HEK293T (cell line): Measurements from ENCODE around the gene ILK.

ENCODE experiments used
- CTCF ChIA-PET: fragments of 350-600 bp; formaldehyde crosslinking; extraction: SDS; loops from one replicate; lab custom pipeline; 2021; ENCODE audit warnings: antibody characterized with exemption, inconsistent platforms; lab: Yijun Ruan, JAX
- POLR2A ChIA-PET: fragments of 350-600 bp; formaldehyde crosslinking; extraction: SDS; loops from one replicate; lab custom pipeline; 2020; ENCODE audit warnings: antibody characterized with exemption, inconsistent platforms; lab: Yijun Ruan, JAX
- DNase-seq: peaks from one replicate; pipeline ENCODE4 v3.0.0; 2012; ENCODE audit warnings: mixed read lengths; ENCODE audit errors: extremely low spot score
- ARNT ChIP-seq: fragments of 450-650 bp; IDR thresholded peaks from 2 replicates; pipeline ENCODE4 v1.6.1; 2017; ENCODE audit warnings: mild to moderate bottlenecking
- BHLHE40 ChIP-seq: fragments of 450-650 bp; IDR thresholded peaks from 2 replicates; pipeline ENCODE4 v1.6.1; 2016; ENCODE audit warnings: mild to moderate bottlenecking, moderate library complexity, borderline replicate concordance
- CTBP1 ChIP-seq: fragments of 450-650 bp; IDR thresholded peaks from 2 replicates; pipeline ENCODE4 v1.6.1; 2016; ENCODE audit warnings: borderline replicate concordance
- ELF4 ChIP-seq: fragments of 450-650 bp; IDR thresholded peaks from 2 replicates; pipeline ENCODE4 v1.6.1; 2017; ENCODE audit warnings: antibody characterized with exemption
- FOXA1 ChIP-seq: fragments of 450-650 bp; IDR thresholded peaks from 2 replicates; pipeline ENCODE4 v1.6.1; 2016; ENCODE audit warnings: mild to moderate bottlenecking
- FOXK2 ChIP-seq: fragments of 450-650 bp; IDR thresholded peaks from 2 replicates; pipeline ENCODE4 v1.6.1; 2016; ENCODE audit warnings: mild to moderate bottlenecking
- FOXM1 ChIP-seq: fragments of 450-650 bp; IDR thresholded peaks from 2 replicates; pipeline ENCODE4 v1.6.1; 2017; ENCODE audit warnings: mild to moderate bottlenecking, borderline replicate concordance
- HDGF ChIP-seq: fragments of 450-650 bp; IDR thresholded peaks from 2 replicates; pipeline ENCODE4 v1.6.1; 2017; ENCODE audit warnings: antibody characterized with exemption, borderline replicate concordance
- L3MBTL2 ChIP-seq: fragments of 450-650 bp; conservative IDR thresholded peaks from 2 replicates; pipeline ENCODE4 v1.6.1; 2016; ENCODE audit warnings: mild to moderate bottlenecking
- LEF1 ChIP-seq: fragments of 450-650 bp; IDR thresholded peaks from 2 replicates; pipeline ENCODE4 v1.6.1; 2017; ENCODE audit warnings: mild to moderate bottlenecking, borderline replicate concordance
- NFRKB ChIP-seq: fragments of 450-650 bp; IDR thresholded peaks from 2 replicates; pipeline ENCODE4 v1.6.1; 2016; ENCODE audit warnings: mild to moderate bottlenecking, moderate library complexity
- SP1 ChIP-seq: fragments of 450-650 bp; IDR thresholded peaks from 2 replicates; pipeline ENCODE4 v1.6.1; 2017
- SUZ12 ChIP-seq: fragments of 450-650 bp; IDR thresholded peaks from 2 replicates; pipeline ENCODE4 v1.6.1; 2016; ENCODE audit warnings: mild to moderate bottlenecking
- TARDBP ChIP-seq: fragments of 450-650 bp; IDR thresholded peaks from 2 replicates; pipeline ENCODE4 v1.6.1; 2016
- ZNF384 ChIP-seq: fragments of 450-650 bp; IDR thresholded peaks from 2 replicates; pipeline ENCODE4 v1.6.1; 2016
- TF ChIP-seq, protein P1 (sequence below): fragments of 450-650 bp; IDR thresholded peaks from 2 replicates; pipeline ENCODE4 v1.6.1; 2016

The ILK gene

DNA sequence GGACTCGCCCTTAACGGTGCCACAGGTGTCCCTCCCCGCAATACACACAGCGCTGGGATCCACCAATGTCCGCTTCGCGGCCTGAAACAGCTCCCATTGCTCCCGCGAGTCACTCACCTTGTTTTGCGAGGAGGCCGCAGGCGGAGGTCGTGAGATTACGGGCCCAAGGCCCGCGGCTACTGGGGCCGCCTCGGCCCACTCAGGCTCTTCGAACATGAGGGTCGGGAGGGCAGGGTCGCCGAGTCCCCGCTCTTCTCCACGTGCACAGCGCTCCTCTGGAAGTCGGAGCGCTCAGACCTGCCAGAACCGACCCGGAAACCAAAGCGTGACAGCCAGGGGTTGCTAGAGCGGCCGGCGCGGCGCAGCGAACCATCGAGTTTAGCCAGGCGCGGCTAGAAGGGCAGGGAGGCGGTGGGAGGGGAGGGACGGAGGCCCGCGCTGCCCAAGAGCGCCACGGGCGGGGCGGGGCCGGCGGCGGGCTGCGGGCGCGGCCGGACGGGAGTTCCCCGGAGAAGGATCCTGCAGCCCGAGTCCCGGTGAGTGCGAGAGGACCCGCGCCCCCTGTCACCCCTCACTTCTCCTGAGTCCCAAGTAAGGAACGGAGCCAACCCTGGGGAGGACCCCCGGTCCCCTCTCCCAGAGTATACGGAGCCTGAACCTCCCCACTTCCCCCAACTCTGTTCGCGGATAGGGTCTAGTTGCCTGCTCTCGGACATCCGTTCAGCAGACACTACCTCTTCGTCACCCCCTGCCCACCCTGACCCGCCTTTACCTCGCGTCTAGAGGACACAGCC, at the start of gene ILK, which contains the start of gene RRP8:
Gene ILK, plus strand, starts transcription at position 488 of the 794 bp plus-strand sequence. CDS start 498 bp downstream, outside the sequence.
Gene RRP8, minus strand, starts transcription at position 330 of the 794 bp plus-strand sequence. Its CDS starts 114 bp downstream, at position 216.
- ChIA-PET CTCF (no interaction called here), POLR2A (interaction anchor here (0.6 to 3.2 kb wide), 14 partner anchors 8 to 122 kb away, joined by 3 to 18 read pairs (median 5); partner anchors contain the start of genes ARFIP2, MRPL17, TAF10 and TIMM10B)
- peak; percentile 91 for DNase-seq
- no peak for TF ChIP-seq FOXM1
- TF ChIP-seq SP1 = no peak
- TF ChIP-seq NFRKB = no peak
- TF ChIP-seq BHLHE40 = no peak
- no peak for TF ChIP-seq FOXK2
- no peak for TF ChIP-seq SUZ12
- TF ChIP-seq HDGF = no peak
- peak; percentile 85 for TF ChIP-seq L3MBTL2
- TF ChIP-seq, protein P1, sequence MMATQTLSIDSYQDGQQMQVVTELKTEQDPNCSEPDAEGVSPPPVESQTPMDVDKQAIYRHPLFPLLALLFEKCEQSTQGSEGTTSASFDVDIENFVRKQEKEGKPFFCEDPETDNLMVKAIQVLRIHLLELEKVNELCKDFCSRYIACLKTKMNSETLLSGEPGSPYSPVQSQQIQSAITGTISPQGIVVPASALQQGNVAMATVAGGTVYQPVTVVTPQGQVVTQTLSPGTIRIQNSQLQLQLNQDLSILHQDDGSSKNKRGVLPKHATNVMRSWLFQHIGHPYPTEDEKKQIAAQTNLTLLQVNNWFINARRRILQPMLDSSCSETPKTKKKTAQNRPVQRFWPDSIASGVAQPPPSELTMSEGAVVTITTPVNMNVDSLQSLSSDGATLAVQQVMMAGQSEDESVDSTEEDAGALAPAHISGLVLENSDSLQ = no peak
- no peak for TF ChIP-seq FOXA1
- 0 out of 2 replicates have a peak, but pooled peaks have one; percentile 26 for TF ChIP-seq ELF4
- no peak for TF ChIP-seq CTBP1
- no peak for TF ChIP-seq LEF1
- peak; percentile 58 for TF ChIP-seq ARNT
- TF ChIP-seq TARDBP = no peak
- TF ChIP-seq ZNF384 = no peak

DNA sequence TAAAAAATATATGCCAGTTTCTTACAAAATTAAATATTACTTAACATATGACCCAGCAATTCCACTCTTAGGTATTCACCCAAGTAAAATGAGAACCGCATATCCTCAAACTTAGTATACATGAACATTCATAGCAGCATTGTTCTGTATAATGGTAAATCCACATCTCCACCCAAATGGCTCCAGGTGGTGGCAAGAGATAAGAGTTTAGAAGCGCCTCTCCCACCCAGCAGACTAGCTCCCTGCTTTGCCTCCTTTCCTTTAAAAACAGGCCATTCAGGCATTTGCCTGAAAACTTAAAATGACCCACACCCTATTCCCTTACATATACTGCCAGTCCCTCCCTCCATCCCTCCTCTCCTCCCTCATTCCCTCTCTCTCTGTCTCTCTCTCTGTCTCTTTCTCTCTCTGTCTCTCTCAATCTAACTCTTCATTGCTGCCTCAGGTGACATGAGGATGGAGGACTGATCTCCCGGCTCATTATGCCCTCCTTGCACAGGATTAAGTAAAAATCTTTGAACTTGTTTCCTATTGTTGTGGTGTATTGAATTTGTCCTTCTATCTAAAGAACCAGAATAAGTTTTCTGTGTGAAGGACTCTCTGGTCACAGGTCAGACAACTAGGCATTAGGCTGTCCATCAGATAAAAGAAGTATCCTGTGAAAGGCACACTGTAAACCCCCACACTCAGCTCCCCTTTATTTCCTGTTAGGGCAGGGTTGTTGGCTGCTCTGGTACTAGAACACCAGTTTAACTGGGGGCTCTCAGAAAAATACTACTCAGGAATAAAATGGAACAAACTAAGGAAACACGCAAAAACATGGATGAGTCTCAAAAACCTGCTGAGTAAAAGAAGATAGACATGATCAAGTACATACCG, 48.5 kb upstream of the ILK start:
- TF ChIP-seq ZNF384 (no peak), SP1 (no peak)
- ChIA-PET POLR2A (no interaction called here), CTCF (no interaction called here)
- no peak for DNase-seq

DNA sequence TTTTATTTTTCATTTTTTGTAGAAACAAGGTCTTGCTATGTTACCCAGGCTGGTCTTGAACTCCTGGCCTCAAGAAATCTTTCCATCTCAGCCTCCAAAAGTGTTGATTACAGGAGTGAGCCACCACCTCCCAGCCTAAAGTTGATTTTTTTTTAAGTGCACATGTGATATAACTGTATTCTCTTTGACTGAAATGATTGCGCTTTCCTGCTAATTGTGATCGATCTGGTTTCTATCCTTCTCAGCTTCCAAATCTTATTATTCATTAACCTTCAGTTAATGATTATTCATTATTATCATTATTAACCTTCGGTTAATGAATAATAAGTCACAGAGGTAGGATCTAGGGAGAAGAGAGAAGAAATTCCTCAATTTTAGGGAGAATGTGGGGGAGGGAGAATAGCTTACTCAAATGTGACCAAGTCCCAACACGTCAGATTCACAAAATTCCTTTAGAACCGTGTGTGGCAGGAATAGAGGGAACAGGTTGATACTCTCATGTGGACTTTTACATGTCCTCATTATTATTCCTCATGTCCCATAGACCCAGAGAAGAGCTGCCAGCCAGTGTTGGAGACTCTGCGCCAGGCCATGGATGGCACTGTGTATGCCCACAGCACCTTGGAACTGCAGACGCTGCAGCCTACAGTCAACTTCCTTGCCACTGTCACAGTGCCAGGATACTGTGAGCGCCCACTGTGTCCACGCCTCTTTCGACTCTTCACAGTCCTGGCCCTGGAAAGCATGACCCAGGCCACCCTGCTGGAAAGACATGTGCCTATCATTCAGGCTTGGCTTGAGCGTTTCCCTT, 47.2 kb upstream of the ILK start:
- CTCF ChIA-PET = no interaction called here
- no peak for DNase-seq
- TF ChIP-seq SUZ12 (no peak), NFRKB (no peak), CTBP1 (no peak), FOXA1 (no peak), ELF4 (no peak)
- POLR2A ChIA-PET = no interaction called here

DNA sequence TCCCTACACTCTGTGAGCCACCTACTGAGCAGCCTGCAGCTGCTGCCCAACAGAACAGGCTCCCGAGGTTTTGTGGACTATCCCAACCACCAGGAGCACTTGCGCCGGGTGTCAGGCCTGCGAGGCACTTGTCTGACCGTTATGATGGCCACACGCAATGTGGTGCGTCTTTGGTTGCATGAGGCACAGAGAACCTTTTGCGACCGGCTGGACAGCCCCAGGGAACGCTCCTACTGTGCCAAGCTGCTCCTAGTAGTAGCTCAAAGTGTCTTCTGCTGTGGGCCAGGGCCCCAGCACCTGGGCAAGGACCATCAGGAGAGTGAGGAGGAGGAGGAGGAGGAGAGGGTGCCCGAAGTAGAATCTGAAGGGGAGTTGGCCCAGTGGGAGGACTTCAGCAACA, 46.5 kb upstream of the ILK start:
- CTCF ChIA-PET = no interaction called here
- TF ChIP-seq FOXK2 (no peak), HDGF (no peak), ELF4 (no peak), ARNT (no peak), FOXA1 (no peak), BHLHE40 (no peak), NFRKB (no peak), ZNF384 (no peak), SUZ12 (no peak), TARDBP (no peak), LEF1 (no peak), CTBP1 (no peak), L3MBTL2 (no peak)
- DNase-seq = no peak
- POLR2A ChIA-PET = no interaction called here

DNA sequence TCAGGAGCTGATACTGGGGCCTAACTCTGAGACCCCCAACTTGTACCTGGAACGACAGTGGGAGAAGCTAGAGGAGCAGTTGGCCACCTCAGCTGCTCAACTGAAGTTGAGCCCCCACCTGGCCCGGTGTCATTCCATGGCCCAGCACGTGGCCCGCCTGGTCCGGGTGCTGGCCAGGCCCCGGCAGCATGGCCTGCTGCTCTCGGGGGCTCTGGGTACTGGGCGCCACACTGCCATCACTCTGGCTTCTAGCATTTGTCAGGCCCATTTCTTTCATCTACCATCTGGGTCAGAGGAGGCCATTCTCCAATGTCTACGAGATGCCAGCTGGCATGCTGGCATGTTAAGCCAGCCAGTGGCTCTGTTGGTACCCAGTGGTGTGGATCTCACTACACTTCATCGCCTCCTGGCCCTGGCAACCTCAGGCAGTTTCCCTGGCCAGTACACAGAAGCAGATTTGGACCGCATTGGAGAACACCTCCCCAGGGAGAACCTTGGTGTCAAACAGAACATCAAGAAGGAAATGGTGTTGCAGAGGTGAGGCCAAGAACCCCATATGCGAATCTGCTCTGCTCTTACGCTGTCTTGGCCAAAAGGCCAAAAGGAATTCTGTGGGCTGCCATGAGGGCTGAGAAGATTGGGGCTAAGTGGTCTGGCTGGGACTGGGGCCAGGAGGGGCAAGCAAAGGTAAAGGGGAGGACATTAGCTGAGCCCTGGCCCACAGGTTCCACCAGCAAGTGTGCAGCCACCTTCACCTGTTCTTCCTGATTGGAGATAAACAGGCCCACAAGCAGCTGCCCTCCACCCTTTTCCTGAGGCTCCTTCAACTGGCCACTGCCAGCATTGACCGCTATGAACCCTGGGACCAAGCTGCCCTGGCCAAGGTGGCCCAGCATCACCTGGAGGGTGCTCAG, 45.6 kb upstream of the ILK start:
- no peak for TF ChIP-seq LEF1
- no peak for TF ChIP-seq L3MBTL2
- TF ChIP-seq NFRKB = no peak
- TF ChIP-seq CTBP1 = no peak
- no peak for TF ChIP-seq ARNT
- no peak for TF ChIP-seq FOXK2
- TF ChIP-seq FOXM1 = no peak
- TF ChIP-seq TARDBP = no peak
- no peak for TF ChIP-seq ELF4
- TF ChIP-seq SUZ12 = no peak
- CTCF ChIA-PET = no interaction called here
- no peak for DNase-seq
- POLR2A ChIA-PET = no interaction called here

DNA sequence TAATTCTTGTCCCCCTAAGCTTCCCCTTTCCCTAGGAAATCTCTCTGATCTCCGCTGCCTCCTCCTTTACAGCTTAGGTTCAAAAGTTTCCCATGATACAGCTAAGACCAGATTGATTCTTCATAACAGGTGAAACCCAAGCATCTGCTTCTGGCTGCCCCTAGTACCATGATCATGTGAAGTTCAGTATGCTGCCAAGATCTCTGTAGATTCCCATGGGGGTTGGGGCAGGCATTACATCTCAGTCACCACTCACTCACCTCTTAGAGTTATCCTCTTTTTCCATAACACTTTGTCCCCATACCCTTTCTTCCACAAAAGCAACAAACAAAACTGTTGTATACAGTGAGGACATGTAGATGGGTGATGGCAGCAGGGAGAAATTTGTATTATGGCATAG, 44.2 kb upstream of the ILK start:
- ChIA-PET CTCF (no interaction called here), POLR2A (no interaction called here)
- TF ChIP-seq NFRKB (no peak), FOXM1 (no peak), SP1 (no peak), TARDBP (no peak), HDGF (no peak), BHLHE40 (no peak), SUZ12 (no peak), LEF1 (no peak), ARNT (no peak), ZNF384 (no peak)
- TF ChIP-seq, protein P1 = no peak
- DNase-seq = no peak
